OCI-LY1 (cell line): ENCODE measurements around the gene EPS8L2.

Source experiments
- H2AFZ ChIP-seq: fragments of 200-600 bp; sonication (generic), shearing (Covaris generic); 2 replicates; pipeline ENCODE4 v1.6.0; 2014; ENCODE audit warnings: antibody characterized with exemption, mild to moderate bottlenecking, low read length
- H3F3A ChIP-seq: fragments of 200-600 bp; sonication (generic), shearing (Covaris generic); 2 replicates; pipeline ENCODE4 v1.6.0; 2014; ENCODE audit warnings: mild to moderate bottlenecking, antibody characterized with exemption, low read length, moderate library complexity; ENCODE audit not compliant: insufficient read depth
- H3K27ac ChIP-seq: fragments of 200-600 bp; sonication (generic); 2 replicates; pipeline ENCODE4 v1.5.1; 2014; ENCODE audit warnings: low read length, mixed run types, mild to moderate bottlenecking, low read depth; ENCODE audit not compliant: poor library complexity, severe bottlenecking
- H3K27me3 ChIP-seq: fragments of 200-600 bp; sonication (generic); 2 replicates; pipeline ENCODE4 v1.6.0; 2014; ENCODE audit warnings: antibody characterized with exemption, mild to moderate bottlenecking, low read length, moderate library complexity; ENCODE audit not compliant: insufficient read depth
- H3K36me3 ChIP-seq: fragments of 200-600 bp; sonication (generic); 2 replicates; pipeline ENCODE4 v1.6.1; 2014; ENCODE audit warnings: mild to moderate bottlenecking, antibody characterized with exemption, low read length, moderate library complexity, mixed read lengths; ENCODE audit not compliant: insufficient read depth
- H3K4me1 ChIP-seq: fragments of 200-600 bp; sonication (generic); 2 replicates; pipeline ENCODE4 v1.5.1; 2014; ENCODE audit warnings: mild to moderate bottlenecking, low read length, moderate library complexity; ENCODE audit not compliant: insufficient read depth, severe bottlenecking
- H3K4me2 ChIP-seq: fragments of 200-600 bp; sonication (generic), shearing (Covaris generic); 2 replicates; pipeline ENCODE4 v1.6.1; 2014; ENCODE audit warnings: low read length
- H3K4me3 ChIP-seq: fragments of 200-600 bp; sonication (generic); 2 replicates; pipeline ENCODE4 v1.5.1; 2014; ENCODE audit warnings: low read length, low read depth, mild to moderate bottlenecking, mixed read lengths; ENCODE audit not compliant: poor library complexity, severe bottlenecking
- H3K79me2 ChIP-seq: fragments of 200-600 bp; shearing (Covaris generic); 2 replicates; pipeline ENCODE4 v1.6.1; 2016; ENCODE audit warnings: mixed run types, low read length, mixed read lengths; ENCODE audit not compliant: insufficient read depth
- H3K9ac ChIP-seq: fragments of 200-600 bp; sonication (generic), shearing (Covaris generic); 2 replicates; pipeline ENCODE4 v1.6.1; 2014; ENCODE audit warnings: mild to moderate bottlenecking, low read length, mixed read lengths
- H3K9me2 ChIP-seq: fragments of 200-600 bp; sonication (generic), shearing (Covaris generic); 2 replicates; pipeline ENCODE4 v1.6.1; 2014; ENCODE audit warnings: low read depth, mild to moderate bottlenecking, low read length, mixed read lengths
- H3K9me3 ChIP-seq: fragments of 200-600 bp; shearing (Covaris generic); 2 replicates; pipeline ENCODE4 v1.6.1; 2014; ENCODE audit warnings: low read length, mixed read lengths
- H4K20me1 ChIP-seq: fragments of 200-600 bp; sonication (generic), shearing (Covaris generic); 2 replicates; pipeline ENCODE4 v1.6.0; 2016; ENCODE audit warnings: mild to moderate bottlenecking, low read length; ENCODE audit not compliant: insufficient read depth
- CTCF ChIP-seq: fragments of 200-600 bp; sonication (generic), shearing (Covaris generic); IDR thresholded peaks from 2 replicates; pipeline ENCODE4 v1.5.1; 2017; ENCODE audit warnings: mild to moderate bottlenecking, antibody characterized with exemption, low read length, moderate library complexity, mixed read lengths
- EZH2 ChIP-seq: fragments of 200-600 bp; sonication (generic), shearing (Covaris generic); IDR thresholded peaks from 2 replicates; pipeline ENCODE4 v1.8.0; 2017; ENCODE audit warnings: borderline replicate concordance, mixed run types, mild to moderate bottlenecking, antibody characterized with exemption, low read length, moderate library complexity, mixed read lengths

The EPS8L2 gene

DNA sequence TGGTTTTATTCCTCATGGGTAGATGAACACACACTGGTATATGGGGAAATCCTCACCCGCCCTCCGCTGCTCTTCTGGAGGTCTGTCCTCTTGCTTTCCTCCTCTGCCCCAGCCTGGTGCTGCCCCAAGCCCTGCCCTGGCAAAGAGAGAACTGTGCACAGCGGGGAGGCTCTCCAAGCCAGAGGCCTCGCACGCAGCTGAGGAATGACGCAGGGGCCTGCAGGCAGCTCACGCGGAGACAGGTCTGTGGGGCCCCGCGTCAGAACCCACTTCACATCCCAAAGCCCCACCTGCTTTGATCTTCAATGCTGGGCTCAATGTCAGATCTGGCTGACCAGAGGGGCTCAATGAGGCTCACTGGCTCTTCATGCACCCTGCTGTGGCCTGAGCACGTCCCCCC is 61.2 kb downstream of the EPS8L2 start:
- H3K4me3 ChIP-seq: no peak overlapping the region
- no peaks in the 10 kb centered on the region for H3K79me2 ChIP-seq
- H3K27ac ChIP-seq: no peak overlapping the region
- H2AFZ ChIP-seq: no peak overlapping the region
- no peaks in the 10 kb centered on the region for H3K9me3 ChIP-seq
- peaks cover 5% of the 10 kb centered on the region for H3K4me1 ChIP-seq
- H3K9ac ChIP-seq: no peak overlapping the region
- TF ChIP-seq EZH2: no peak
- no peaks in the 10 kb centered on the region for H3K27me3 ChIP-seq
- H3K36me3 ChIP-seq: peaks cover 74% of the 10 kb centered on the region
- H3K9me2 ChIP-seq: no peaks in the 10 kb centered on the region
- no peak overlapping the region for H3K4me2 ChIP-seq
- no peaks in the 10 kb centered on the region for H3F3A ChIP-seq
- no peaks in the 10 kb centered on the region for H4K20me1 ChIP-seq

DNA sequence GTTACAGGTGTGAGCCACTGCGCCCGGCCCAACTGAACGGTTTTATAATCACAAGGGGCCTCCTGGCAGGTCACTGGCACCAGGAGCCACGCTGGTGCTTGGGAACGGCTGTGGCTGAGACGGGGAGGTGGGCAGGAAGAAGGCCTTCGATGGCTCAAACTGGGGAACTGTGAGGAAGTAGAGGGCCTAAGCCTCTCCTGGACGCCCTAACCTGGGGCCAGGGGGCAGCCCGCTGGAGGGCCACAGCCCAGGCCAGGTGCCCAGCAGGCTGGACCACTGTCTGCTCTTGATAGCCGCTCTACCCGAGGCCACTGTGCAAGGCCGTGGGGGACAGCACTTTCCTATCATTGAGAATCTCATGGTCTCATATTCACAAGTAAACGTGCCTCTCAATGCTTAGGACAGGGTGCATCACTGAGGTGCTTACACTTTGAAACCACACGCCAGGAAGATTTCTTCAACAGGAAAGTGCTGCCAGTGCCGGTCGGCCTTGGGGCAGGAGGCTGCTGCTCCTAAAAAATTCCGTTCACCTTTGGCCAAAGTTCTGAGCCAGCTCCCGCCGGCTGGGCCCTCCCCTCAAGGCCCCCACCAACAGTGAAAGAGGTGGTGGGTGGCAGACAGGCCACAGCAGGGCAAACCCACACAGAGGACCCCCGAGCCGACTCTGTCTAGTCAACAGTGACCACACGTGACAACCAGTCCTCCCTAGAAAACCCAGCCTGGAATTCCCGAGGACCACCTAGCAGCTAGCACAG is 64.0 kb downstream of the EPS8L2 start:
- no peaks in the 10 kb centered on the region for H3K9me3 ChIP-seq
- H3F3A ChIP-seq: no peaks in the 10 kb centered on the region
- H4K20me1 ChIP-seq: no peaks in the 10 kb centered on the region
- H3K27me3 ChIP-seq: no peaks in the 10 kb centered on the region
- H3K4me3 ChIP-seq: no peak overlapping the region
- H3K79me2 ChIP-seq: peaks cover 2% of the 10 kb centered on the region; the same call in 1 of the 2 replicates
- TF ChIP-seq EZH2 (no peak), CTCF (no peak)
- H3K36me3 ChIP-seq: peaks cover 70% of the 10 kb centered on the region
- H2AFZ ChIP-seq: no peak overlapping the region
- H3K27ac ChIP-seq: no peak overlapping the region
- no peak overlapping the region for H3K4me2 ChIP-seq
- H3K9me2 ChIP-seq: no peaks in the 10 kb centered on the region
- no peak overlapping the region for H3K9ac ChIP-seq
- H3K4me1 ChIP-seq: peaks cover 2% of the 10 kb centered on the region

DNA sequence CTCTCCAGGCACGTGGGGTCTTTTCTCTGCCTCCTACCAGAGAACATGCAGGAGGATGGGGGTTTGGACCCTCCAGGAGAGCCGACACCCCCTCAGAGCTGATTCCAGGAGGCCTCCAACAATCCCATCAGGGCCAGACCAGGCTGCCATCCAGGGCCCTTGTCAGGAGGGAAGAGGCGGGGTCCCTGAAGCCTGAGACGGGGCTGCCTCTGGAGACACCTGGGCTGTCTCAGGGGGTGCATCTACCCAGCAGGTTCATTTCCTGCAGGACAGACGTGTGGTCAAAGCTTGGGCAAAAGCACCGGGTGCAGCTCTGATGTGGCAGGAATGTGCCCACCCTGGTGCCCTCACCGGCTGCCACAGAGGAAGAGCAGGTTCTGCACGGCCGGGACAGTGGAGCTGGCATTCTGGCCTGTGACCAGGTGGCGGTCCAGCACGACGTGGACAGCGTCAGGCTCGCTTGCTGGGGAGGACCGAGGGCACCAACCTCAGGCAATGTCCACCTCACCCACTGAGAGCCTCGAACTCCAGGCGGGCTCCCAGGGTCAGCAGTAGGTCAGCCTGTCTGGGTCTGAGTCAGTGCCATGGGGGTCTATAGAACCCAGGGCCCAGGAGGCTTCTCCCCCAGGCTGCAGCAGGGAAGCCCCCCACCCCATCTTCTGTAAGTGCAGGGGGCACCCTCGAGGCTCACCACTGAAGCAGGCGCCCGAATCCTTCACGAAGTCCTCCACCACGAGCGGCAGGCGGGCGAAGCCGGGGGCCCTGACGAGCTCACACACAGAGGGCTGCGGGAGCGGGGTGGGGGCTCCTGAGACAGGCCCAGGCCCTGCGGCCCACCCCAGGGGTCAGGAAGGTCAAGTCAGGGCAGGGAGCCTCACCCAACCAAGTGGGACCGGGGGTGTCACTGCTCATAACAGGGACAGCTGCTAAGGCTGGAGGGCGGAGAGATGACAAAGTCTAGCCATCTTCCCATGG is 64.9 kb downstream of the EPS8L2 start:
- Histone ChIP-seq H3K9me3 (no peaks in the 10 kb centered on the region), H3K36me3 (peaks cover 66% of the 10 kb centered on the region), H3K9me2 (no peaks in the 10 kb centered on the region), H3K4me1 (peaks cover 11% of the 10 kb centered on the region), H3K4me2 (no peak overlapping the region), H4K20me1 (no peaks in the 10 kb centered on the region), H3F3A (no peaks in the 10 kb centered on the region), H3K9ac (no peak overlapping the region), H3K79me2 (peaks cover 11% of the 10 kb centered on the region), H3K27me3 (no peaks in the 10 kb centered on the region), H2AFZ (no peak overlapping the region), H3K4me3 (no peak overlapping the region), H3K27ac (no peak overlapping the region)
- TF ChIP-seq EZH2 (no peak), CTCF (no peak)
